Cardiac muscle cell (in vitro differentiated cells and primary cell): ENCODE data around the gene ZRANB1. TPM values are rescaled to one million over a fixed set of nuclear protein-coding genes. Genes with fewer than 3 reads are reported as not detected.
A peak's percentile ranks its signal among the peaks of the same experiment; 100 is the strongest.
"Not testable (repeated sequence)": the region's sequence is repeated elsewhere in the genome, so short reads cannot be mapped to it uniquely, and the experiment has no call there.

Experiments used
- DNase-seq, 2 donors: peaks; one replicate each; pipeline versions ENCODE4 v3.0.0 to v3.0.0-alpha.2; 2010 to 2017; ENCODE audit warnings: low read depth in 1 of 2, low spot score in 1 of 2
- H3K27ac ChIP-seq: fragments of 200-600 bp; sonication (generic); 2 replicates; pipeline ENCODE4 v1.5.1; 2016
- H3K27me3 ChIP-seq: fragments of 200-600 bp; sonication (generic); 2 replicates; pipeline ENCODE4 v1.6.0; 2016; ENCODE audit warnings: control low read depth
- H3K36me3 ChIP-seq: fragments of 200-600 bp; sonication (generic); 2 replicates; pipeline ENCODE4 v1.5.1; 2016; ENCODE audit warnings: control low read depth
- H3K4me1 ChIP-seq: fragments of 200-600 bp; sonication (generic); 2 replicates; pipeline ENCODE4 v1.8.1; 2017; ENCODE audit warnings: low read depth, mild to moderate bottlenecking, mixed run types
- H3K4me3 ChIP-seq: fragments of 200-600 bp; sonication (generic); 2 replicates; pipeline ENCODE4 v1.5.1; 2016; ENCODE audit warnings: mild to moderate bottlenecking
- H3K9me3 ChIP-seq: fragments of 200-600 bp; sonication (generic); 2 replicates; pipeline ENCODE4 v1.5.1; 2017; ENCODE audit warnings: low read depth, mild to moderate bottlenecking, control low read depth
- CTCF ChIP-seq: IDR thresholded peaks from 2 replicates; pipeline ENCODE4 v1.5.1; 2012; ENCODE audit warnings: low read depth, mild to moderate bottlenecking, low read length
- polyA plus RNA-seq: library from polyadenylated mRNA; unstranded; fragments of >200 nt; fragmentation: Nextera tagmentation; extraction: Ambion mirVana; gene quantifications from 2 replicates; pipeline ENCODE4 v1.2.1, GENCODE V29; 2016
- total RNA-seq: library from RNA; depleted of rRNA; stranded (reverse); fragments of >200 nt; gene quantifications from 2 replicates; pipeline ENCODE4 v1.2.3, GENCODE V29; 2016

ZRANB1 gene
- total and polyA plus RNA-seq, 2 experiments from 2014 or later, result 11.0 to 20.9 TPM

- Histone ChIP-seq H3K27me3 (no peaks in the 10 kb centered on the region), H3K27ac (peak overlapping the region; percentile 42), H3K4me1 (no peaks in the 10 kb centered on the region), H3K36me3 (peaks cover 51% of the 10 kb centered on the region), H3K9me3 (no peaks in the 10 kb centered on the region), H3K4me3 (no peak overlapping the region)
- TF ChIP-seq CTCF, result no peak
- no peak for DNase-seq
Measured at GRCh38 chr10:124985162-124985561, 43.2 kb downstream of the ZRANB1 start.

GRCh38 chr10:124987788-124988187 lies 45.9 kb downstream of the ZRANB1 start:
- no peak for DNase-seq
- Histone ChIP-seq H3K4me1 (no peaks in the 10 kb centered on the region), H3K36me3 (peaks cover 52% of the 10 kb centered on the region), H3K9me3 (no peaks in the 10 kb centered on the region), H3K27ac (peak overlapping the region; percentile 62), H3K4me3 (no peak overlapping the region), H3K27me3 (no peaks in the 10 kb centered on the region)
- TF ChIP-seq CTCF, result no peak

GRCh38 chr10:124988753-124989152 lies 46.8 kb downstream of the ZRANB1 start:
- not testable (repeated sequence) for H3K4me3 ChIP-seq, H3K9me3 ChIP-seq, H3K27ac ChIP-seq, H3K27me3 ChIP-seq, H3K4me1 ChIP-seq, DNase-seq
- peaks cover 52% of the 10 kb centered on the region for H3K36me3 ChIP-seq

- H3K9me3 ChIP-seq, result no peaks in the 10 kb centered on the region
- peak overlapping the region; percentile 63 for H3K27ac ChIP-seq
- H3K4me3 ChIP-seq, result no peak overlapping the region
- H3K4me1 ChIP-seq, result no peaks in the 10 kb centered on the region
- DNase-seq, result no peak
- H3K36me3 ChIP-seq, result peaks cover 52% of the 10 kb centered on the region
- TF ChIP-seq CTCF, result no peak
- H3K27me3 ChIP-seq, result no peaks in the 10 kb centered on the region
Measured at GRCh38 chr10:124989526-124989925, 47.6 kb downstream of the ZRANB1 start.

- H3K27ac ChIP-seq, result peak overlapping the region; percentile 30
- H3K4me1 ChIP-seq, result no peaks in the 10 kb centered on the region
- TF ChIP-seq CTCF, result no peak
- no peak for DNase-seq
- no peaks in the 10 kb centered on the region for H3K9me3 ChIP-seq
- peaks cover 45% of the 10 kb centered on the region for H3K36me3 ChIP-seq
- no peaks in the 10 kb centered on the region for H3K27me3 ChIP-seq
- H3K4me3 ChIP-seq, result no peak overlapping the region
Measured at GRCh38 chr10:124990671-124991625, 49.0 kb downstream of the ZRANB1 start.

GRCh38 chr10:124991835-124992234 lies 49.9 kb downstream of the ZRANB1 start:
- TF ChIP-seq CTCF, result no peak
- H3K4me3 ChIP-seq, result no peak overlapping the region
- H3K27me3 ChIP-seq, result no peaks in the 10 kb centered on the region
- no peaks in the 10 kb centered on the region for H3K9me3 ChIP-seq
- DNase-seq, result no peak
- H3K27ac ChIP-seq, result no peak overlapping the region
- peaks cover 45% of the 10 kb centered on the region for H3K36me3 ChIP-seq
- H3K4me1 ChIP-seq, result no peaks in the 10 kb centered on the region
